GM19328 (cell line): ENCODE data around the gene COL28A1.

Experiments
- ATAC-seq: cut with Tn5 transposase; IDR thresholded peaks from one replicate; pipeline ENCODE4 v1.9.1; 2021; ENCODE audit warnings: mild to moderate bottlenecking, moderate library complexity; ENCODE audit not compliant: unreplicated experiment

The COL28A1 gene

DNA sequence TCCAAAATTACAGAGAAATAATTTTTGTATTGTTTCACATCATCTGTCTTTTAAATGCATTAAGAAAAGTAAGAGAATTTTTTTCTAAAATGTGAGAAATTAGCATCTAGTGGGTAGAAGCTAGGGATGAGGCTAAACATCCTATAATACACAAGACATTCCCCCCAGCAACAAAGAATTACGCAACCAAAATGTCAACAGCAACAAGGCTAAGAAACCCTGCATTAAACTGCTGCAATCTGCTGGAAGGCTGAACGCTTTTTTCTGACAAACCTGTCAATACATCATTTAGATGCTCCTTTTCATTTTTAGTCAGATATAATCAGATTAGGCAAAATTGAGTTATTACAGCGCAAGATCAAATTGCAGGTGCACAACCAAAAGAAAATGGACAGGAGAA, 191.1 kb downstream of the COL28A1 start:
- ATAC-seq = no peak

DNA sequence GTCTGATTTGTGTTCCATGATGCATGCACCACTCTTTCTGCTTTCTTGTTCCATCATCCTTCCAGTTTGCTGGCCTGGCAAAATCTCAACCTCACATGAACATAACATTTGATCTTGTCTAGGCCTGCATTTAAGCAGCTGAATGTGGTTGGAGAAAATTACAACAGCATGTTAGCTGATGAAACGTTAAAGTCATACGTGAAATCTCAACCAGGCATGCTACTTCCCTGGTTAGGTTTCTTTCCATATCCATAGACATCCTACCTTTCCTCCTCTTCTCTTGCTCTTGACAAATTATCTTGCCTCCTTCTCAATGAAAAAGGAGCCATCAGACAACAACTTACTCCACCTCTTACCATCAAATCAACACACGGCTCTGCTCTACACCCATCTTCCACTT, 199.8 kb downstream of the COL28A1 start:
- no peak for ATAC-seq

DNA sequence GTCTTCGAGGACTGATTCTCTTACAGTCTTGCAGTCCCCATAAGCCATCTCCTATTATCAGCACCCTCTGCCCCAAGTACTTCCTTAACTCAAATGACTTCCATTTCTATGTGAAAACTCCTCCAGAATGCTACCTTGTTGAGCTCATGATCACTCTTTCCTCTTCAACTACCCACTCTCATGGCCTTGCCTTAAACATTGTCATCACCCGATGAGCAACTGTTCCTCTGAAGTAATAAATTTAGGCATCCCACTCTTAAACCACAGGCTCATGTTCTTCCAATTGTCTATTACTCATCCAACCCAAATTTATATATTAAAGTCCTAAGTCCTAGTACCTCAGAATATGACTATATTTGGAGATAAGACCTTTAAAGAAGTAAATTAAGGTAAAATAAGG, 200.5 kb downstream of the COL28A1 start:
- ATAC-seq = no peak

DNA sequence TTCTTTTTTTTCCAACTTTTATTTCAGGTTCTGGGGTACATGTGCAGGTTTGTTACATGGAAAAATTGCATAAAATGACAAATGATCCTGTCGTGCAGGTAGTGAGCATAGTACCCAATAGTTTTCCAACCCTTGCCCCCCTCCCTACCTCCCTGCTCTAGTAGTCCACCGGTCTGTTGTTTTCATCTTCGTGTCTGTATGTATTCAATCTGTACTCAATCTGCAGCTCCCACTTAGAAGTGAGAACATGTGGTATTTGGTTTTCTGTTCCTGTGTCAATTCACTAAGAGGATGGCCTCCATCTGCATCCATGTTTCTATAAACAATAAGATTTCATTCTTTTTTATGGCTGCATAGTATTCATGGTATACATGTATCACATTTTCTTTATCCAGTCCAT, 202.1 kb downstream of the COL28A1 start:
- no peak for ATAC-seq

DNA sequence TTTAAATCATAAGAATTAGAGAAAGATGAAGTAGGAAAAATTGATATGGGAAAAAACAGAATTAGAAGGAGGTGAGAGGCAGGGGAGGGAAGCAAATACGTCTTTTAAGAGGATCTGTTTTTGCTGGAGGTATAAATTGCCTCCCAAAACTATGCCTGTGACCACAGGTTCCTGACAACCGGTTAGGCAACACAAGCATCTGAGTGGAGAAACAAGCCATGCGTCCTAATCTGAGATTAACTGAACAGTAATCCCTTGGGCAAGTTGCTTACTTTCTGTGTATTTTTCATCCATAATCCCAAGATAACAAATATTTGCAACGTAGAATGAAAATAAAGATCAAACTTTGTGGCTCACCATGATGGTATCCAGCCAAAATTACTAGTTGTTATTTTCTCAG, 204.2 kb downstream of the COL28A1 start:
- ATAC-seq = no peak

DNA sequence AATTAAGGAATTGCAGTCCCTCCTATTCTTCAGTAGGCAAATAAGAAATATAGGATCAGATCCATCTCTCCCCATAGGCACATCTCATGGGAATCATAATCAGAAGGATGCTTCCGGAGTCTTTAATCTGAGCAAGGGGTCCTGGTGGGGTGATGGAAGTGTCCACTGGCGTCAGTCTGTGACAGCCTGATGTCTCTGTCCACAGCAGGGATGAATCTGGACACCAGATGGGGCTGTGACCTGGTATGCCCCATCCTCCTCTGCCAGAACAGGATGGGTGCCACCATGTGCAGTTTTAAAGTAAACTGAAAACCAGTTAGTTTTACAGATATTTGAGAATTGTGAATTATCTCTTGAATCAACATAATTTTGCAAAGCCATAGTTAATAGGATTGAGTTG, 204.7 kb downstream of the COL28A1 start:
- no peak for ATAC-seq

DNA sequence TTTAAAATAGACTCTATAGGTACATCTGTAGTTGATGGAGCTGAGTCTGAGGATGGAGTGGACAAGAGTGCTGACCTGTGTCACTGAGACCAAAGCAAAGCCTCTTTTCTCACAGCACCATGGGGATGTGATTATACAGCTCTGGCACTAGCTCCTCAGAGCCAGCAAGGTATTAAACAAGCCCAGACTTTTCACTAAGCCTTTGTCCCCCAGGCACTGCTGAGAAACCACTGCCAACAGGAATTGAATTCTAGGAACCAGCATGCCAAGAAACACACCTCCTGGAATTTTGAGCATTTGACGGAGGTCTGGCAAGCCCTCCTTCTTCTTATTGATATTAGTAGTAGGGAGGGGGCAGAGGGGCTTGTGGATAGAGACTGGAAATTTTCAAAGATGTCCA, 206.3 kb downstream of the COL28A1 start:
- ATAC-seq = no peak

DNA sequence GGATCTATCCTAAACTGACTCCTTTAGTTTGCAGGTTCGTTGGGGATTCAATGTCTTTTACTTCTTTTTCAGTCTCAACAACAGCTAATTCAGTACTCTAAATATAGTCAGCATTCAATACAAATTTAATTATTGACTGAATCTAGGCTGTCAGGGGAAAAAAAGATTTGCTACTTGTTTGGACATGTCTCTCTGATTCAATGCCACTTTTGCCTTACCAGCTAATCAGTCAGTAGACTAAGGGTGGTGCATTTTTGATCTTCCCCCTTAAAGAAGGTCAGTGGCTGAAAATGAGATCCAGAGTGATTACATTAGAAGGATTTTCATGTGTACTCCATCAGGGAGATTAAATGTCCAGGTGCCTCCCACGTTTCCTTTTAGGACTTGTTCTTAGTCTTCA, 208.2 kb downstream of the COL28A1 start:
- no peak for ATAC-seq

DNA sequence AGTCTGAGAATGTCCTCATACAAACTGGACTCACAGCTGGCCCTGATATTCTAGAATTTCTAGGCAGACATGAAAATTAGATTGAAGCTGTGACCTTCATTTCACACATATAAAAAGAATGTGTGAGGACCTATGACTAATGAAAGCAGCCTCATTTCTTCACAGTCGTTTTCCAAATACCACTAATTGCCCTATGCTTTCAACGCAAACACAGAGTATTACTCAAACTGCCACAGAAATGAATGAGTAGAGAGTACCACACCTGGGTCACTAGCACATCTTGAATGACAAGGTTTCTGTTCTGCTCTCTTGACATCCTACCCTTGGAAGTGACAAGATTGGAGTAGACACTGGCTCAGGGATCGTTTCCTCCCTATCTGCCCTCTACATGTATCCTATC, 211.0 kb downstream of the COL28A1 start:
- no peak for ATAC-seq

DNA sequence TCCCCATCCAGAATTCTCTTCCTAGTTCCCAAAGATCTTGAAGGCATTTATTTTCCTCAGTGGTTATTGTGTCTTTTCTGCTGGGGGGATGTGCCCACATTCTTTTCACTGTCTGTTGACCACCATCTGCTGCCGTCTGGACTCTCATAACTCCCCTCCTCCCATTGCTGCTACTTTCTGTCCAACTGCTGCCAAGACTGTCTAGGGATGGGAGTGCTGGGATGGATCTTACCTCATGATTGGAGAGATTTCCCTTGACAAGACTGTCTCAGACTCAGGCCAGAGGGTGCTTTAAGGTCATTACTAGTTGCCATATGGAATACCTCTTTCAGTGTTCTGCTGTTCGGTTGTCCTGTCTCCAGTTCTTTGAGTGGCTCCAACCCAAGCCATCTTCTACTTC, 211.8 kb downstream of the COL28A1 start:
- ATAC-seq = no peak

DNA sequence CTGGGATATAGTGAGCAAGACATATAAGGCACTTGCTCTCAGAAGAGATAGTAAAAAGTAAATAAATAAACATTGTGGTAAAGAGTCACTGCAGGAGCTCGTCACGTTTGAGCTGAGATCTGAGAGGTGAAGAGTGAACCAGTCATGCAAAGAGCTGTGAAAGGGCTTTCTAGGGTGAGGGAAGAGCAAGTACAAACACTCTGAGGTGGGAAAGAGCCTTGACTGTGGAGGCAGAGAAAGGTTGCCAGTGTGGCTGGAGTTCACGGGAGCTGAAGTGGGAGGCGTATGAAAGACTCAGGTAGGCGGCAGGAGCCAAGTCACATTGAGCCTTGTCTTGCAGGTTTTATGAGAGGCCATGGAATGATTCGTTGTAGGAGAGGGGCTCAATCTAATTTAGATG, 212.3 kb downstream of the COL28A1 start:
- ATAC-seq = no peak

DNA sequence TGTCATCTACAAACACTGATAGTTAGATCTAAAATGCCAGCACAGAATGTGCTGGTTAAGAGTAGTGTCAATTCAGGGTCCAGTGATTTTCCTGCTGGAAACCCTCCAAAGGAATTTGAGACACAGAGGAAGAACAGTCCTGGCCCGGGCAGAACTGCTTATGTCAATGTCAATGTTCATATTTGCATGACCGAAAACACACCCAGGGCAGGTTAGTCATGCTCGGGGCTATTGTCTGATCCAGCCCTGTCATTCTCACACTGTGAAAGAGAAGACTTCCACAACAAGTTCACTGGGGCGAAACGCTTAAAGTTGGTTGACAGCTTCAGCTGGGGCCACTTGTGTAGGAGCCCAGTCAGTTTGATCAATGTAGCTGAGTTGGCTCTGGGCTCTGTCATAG, 214.0 kb downstream of the COL28A1 start:
- ATAC-seq = peak; percentile 94

DNA sequence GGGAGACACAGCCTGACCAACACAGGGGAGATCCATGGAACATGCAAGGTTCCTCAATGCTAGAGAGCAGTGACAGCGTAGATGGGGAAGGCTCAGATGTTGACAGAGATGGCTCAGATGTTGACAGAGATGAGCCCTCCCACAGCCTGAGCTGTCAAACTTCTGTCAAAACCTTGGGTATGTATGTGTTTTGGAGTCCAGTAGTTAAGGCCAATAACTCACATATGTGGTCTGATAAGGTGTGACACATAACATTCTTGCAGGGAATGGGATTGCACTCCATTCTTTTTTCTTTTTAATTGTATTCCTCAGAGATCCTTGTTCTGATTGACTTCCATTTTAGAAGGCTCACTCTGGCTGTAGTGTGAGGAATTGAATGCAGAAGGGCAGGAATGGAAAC, 217.1 kb downstream of the COL28A1 start:
- ATAC-seq = no peak

DNA sequence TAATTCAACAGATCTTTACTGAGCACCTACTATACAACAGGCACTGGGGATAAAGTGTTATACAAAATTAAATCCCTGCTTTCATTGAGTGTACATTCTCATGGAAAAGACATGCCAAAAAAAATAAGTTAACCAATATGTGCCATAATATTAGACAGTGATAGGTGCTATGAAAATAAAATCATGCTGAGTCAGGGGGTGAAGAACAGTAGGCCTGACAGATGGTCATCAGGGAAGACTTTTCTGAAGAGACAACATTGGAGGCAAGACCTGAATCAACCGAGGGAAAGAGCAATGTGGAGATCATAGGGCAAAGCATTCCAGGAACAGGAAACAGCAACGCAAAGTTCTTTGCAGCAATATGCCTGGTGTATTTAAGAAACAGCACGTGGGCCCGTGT, 217.8 kb downstream of the COL28A1 start:
- no peak for ATAC-seq

DNA sequence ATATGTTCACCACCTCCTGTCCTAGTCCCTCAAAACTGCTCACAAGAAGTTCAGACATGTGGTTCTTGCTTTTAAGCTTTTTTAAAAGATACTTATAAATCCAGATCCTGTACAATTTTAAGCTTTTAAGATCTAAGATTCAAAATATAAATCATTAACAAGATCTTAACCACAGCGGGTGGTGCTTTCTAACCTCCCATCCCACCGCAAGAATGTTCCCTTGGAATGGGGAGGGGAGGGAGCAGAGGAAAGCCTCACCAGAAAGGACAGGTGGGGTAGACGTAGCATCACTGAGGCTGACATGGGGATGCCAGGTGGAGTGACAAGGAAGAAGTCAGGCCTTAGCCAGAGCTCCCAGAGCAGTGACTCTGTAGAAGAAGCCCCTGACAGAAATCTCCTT, 219.8 kb downstream of the COL28A1 start:
- no peak for ATAC-seq

DNA sequence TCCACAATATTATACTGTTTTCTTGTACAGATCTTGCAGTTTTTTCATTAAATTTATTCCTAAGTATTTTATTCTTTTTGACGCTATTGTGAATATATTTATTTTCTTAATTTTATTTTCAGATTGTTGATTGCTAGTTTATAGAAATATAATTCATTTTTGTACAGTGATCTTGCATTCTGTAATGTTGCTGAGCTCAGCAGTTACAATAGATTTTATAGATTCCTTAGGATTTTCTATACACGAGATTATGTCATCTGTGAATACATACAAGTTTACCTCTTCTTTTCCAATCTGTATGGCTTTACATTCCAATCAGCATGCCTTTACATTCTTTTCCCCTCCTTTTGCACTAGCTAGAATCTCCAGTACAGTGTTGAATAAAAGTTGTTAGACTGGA, 223.3 kb downstream of the COL28A1 start:
- no peak for ATAC-seq

DNA sequence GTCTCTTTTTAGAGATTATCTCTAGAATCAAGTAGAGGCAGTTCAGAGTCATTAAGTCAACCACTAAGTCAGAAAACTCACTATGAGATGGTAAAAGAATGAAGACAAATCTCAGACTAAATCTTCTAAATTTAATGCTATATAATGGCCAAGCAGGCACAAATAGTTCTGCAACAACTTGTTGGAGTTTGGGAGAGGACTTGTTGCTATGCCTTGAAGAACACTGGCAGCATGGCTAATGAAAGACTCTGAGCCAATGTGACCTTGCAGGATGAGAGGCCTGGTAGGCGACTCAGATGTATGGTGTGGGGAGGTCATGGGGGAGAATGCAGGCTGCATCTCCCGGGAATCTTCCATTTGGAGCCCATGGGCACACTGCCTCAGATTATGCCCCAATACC, 224.7 kb downstream of the COL28A1 start:
- no peak for ATAC-seq

DNA sequence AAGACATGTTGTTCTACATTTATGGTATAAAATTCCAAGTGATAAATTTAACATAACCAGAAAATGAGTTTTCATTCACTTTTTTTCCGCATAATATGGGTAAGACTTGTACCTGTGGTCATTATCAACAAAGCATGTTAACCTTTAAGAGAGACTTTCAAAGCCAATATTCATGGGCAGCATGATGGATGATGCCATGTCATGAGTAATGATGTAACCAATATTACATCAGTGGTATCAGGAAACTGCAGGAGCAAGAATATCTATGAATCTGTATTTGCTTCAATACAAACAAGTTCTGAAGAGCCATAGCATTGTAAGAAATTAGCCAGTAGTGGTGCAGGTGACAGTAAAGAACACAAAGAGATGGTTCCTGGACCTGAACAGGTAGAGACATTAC, 226.5 kb downstream of the COL28A1 start:
- ATAC-seq = no peak
